Measurements from ENCODE around the gene MAEA. TPM values are rescaled to one million over a fixed set of nuclear protein-coding genes. Genes with fewer than 3 reads are reported as not detected.

Gene MAEA
- total RNA-seq, 2 experiments from 2014 or later, result 63.9 to 70.0 TPM

DNA sequence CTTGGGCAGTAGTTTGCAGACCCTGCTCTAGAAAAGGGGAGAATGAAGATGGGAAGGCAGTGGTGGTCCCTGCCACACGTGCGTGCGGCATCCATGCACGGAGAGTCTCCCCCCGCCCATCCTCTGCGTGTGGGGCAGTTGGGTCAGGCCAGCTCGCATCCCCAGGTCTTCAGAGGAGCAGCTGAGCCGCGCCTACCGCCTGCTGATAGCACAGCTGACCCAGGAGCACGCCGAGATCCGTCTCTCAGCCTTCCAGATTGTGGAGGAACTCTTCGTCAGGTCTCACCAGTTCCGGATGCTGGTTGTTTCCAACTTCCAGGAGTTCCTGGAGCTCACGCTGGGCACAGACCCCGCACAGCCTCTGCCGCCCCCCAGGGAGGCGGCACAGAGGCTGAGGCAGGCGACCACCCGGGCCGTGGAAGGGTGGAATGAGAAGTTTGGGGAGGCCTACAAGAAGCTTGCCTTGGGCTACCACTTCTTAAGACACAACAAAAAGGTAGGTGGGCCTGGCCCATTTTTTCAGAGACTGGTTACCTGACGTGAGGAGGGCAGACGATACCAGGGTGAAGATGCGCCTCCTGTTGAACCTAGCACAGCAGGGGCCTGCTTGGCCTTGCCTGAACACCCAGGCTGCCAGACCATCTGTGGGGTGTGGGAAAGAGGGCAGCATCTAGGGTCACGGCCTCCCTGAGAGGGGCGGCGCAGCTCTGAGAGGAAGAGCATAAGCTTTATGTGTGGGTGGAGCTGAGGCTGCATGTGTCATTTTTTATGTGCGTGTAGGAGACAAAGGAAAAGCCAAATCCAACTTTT lies 59.9 kb downstream of the MAEA start:
- DNase-seq (no peak), ATAC-seq (no peak)
- Mint-ChIP-seq H3K36me3 (no peaks in the 10 kb centered on the region), H3K4me1 (peaks cover 37% of the 10 kb centered on the region), H3K4me3 (no peak overlapping the region), H3K27me3 (no peaks in the 10 kb centered on the region), H3K27ac (peak overlapping the region; percentile 42), H3K9me3 (ENCODE audit: low read depth) (no peaks in the 10 kb centered on the region)
- CTCF ChIA-PET, result interaction anchor here (1.2 to 1.9 kb wide), 4 partner anchors 20 to 256 kb away, joined by 3 to 8 read pairs (median 4); no protein-coding TSS in a partner anchor

DNA sequence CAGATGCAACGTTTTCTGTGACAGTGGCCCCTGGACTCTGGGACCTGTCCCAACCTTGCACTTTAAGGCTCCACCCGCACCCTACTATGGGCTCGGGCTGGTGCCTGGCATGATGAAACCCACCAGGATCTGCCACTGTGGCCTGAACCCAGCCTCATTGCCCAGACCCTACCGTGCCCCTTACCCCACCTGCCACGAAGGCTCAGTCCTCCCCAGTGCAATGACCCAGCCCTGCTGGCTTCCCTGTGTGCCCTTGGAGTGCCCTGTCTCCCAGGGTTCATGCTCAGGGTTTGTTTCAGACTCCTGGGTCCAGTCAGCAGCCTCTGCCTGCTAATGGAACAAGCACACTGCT lies 60.5 kb downstream of the MAEA start:
- H3K36me3 Mint-ChIP-seq, result no peaks in the 10 kb centered on the region
- no peak for DNase-seq
- ATAC-seq, result no peak
- peaks cover 32% of the 10 kb centered on the region for H3K4me1 Mint-ChIP-seq
- H3K27me3 Mint-ChIP-seq, result no peaks in the 10 kb centered on the region
- CTCF ChIA-PET, result interaction anchor here (0.9 to 1.6 kb wide), 6 partner anchors 21 to 255 kb away, joined by 3 to 5 read pairs (median 3); no protein-coding TSS in a partner anchor
- H3K4me3 Mint-ChIP-seq, result no peak overlapping the region
- no peaks in the 10 kb centered on the region for H3K9me3 Mint-ChIP-seq (ENCODE audit: low read depth)
- peak overlapping the region; percentile 61 for H3K27ac Mint-ChIP-seq

DNA sequence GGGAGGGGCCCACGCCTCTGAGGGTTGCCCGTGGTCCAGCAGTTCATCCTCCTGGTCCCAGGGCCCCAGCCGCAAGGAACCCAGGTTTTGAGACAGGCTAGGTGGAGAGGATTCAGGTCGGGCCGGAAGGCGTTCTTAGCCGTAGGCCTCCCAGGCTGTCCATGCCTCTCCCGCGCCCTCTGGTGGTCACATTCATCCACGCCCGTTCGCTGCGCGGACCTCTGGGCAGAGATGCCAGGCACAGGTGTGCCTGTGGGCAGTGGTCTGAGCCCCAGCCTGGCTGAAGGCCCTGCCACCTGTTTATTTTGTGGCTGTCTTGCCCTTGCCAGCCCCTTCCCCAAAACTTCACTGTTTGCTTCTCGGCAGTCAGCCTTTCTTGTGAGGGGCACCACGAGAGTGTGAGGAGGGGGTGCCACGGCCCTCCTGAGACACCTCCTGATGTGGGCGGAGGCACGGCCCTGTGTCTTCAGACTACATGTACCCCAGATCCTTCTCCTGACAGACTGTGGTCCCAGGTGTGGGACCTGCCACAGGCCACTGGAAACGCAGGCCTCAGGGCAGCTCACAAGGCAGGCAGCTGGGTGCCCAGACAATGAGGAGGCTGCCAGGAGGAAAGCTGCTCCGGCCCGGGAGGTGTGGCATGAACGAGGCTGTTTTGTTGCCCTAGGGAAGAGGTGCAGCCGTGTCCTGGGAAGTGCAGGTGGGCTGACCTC lies 62.3 kb downstream of the MAEA start:
- Mint-ChIP-seq H3K27me3 (no peaks in the 10 kb centered on the region), H3K4me1 (peaks cover 27% of the 10 kb centered on the region), H3K9me3 (ENCODE audit: low read depth) (no peaks in the 10 kb centered on the region), H3K36me3 (no peaks in the 10 kb centered on the region), H3K27ac (peak overlapping the region; percentile 70), H3K4me3 (no peak overlapping the region)
- CTCF ChIA-PET, result interaction anchor here (1.0 to 3.6 kb wide), 4 partner anchors 40 to 221 kb away, joined by 3 to 13 read pairs (median 4); partner anchors contain the start of gene MAEA
- ATAC-seq, result peak; percentile 45
- peak; percentile 93 for DNase-seq

DNA sequence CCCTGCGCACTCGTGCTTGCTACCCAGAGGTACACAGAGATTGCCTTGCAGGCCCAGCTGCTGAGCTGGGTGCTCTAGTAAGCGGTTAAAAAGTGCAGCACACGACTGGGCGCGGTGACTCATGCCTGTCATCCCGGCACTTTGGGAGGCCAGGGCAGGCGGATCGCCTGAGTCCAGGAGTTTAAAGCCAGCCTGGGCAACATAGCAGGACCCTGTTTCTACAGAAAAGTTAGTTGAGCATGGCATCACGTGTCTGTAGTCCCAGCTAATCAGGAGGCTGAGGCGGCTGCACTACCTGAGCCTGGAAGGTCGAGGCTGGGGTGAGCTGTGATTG lies 62.8 kb downstream of the MAEA start:
- peaks cover 27% of the 10 kb centered on the region for H3K4me1 Mint-ChIP-seq
- no peaks in the 10 kb centered on the region for H3K27me3 Mint-ChIP-seq
- no peak for ATAC-seq
- H3K27ac Mint-ChIP-seq, result no peak overlapping the region
- DNase-seq, result no peak
- CTCF ChIA-PET, result interaction anchor here (1.0 to 3.6 kb wide), 4 partner anchors 40 to 221 kb away, joined by 3 to 13 read pairs (median 4); partner anchors contain the start of gene MAEA
- no peaks in the 10 kb centered on the region for H3K9me3 Mint-ChIP-seq (ENCODE audit: low read depth)
- no peaks in the 10 kb centered on the region for H3K36me3 Mint-ChIP-seq
- no peak overlapping the region for H3K4me3 Mint-ChIP-seq

DNA sequence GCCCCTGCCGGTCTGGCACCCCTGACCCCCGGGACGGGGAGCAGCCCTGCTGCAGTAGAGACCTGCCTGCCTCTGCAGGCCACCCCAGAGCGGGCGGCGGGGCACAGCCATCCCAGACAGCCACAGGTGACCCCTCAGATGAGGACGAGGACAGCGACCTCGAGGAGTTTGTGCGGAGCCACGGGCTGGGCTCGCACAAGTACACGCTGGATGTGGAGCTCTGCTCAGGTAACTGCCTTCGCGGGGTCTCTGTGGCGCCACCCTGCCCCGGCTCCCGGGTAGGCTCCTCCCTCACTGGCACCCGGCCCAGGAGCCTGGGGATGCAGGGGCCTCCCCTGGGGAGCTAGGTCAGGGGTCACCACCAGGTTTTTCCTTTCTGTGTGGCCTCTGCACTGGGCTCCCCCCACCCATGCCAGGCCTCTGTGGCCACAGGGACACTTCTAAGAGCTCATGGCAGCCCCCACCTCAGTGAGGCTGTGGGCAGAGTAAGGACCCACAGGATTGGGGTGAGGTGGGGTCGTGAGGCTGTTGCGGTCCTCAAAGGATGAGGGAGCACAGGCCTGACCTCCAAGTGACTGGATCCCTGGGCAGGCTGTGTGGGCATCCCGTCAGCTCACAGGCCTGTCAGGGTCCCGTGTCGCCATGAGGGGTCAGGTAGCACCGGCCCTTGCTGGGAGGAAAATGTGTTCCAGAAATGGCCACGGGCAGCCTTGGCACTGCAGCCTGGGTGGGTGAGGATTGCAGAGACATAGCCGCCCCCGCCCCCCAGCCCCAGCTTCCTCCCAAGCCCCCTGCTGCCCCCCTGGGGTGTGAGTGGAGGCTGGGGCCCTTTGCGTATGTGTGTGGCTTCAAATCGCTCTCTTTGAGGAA lies 63.7 kb downstream of the MAEA start:
- no peaks in the 10 kb centered on the region for H3K27me3 Mint-ChIP-seq

DNA sequence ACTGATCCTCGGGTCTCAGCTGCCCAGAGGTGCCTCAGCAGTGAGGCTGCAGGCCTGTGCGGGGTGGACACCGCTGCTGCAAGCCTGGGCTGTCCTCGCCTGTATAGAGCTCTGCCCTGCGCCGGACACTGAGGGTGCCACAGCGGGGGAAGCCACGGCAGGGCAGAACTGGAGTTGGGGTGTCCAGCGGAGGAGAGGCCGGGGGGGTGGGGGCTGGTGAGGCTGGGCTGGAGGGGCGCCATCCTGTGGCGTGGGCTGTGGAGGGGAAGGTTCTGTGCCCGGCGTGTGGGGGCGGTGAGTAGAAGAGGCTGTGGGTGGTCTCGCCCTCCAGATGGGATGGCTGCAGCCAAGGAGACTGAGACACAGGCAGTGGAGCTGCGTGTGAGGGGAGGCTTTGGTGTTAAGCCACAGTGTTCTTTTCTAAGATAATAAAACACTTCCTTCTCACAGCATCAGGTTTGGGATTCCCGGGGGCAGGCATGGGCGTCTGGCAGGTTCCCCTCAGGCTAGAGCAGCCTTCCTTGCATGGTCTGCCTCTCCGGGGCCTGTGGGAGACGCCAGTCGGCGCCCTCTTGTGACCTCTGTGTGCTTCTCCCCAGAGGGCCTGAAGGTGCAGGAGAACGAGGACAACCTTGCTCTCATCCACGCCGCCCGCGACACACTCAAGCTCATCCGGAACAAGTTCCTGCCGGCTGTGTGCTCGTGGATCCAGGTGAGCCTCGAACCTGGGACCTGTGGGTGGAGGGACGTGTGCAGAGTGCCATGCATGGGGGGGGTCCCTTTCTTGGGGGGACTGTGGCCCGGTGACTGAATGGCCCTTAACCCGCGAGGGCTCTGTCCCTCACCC lies 64.7 kb downstream of the MAEA start:
- CTCF ChIA-PET, result interaction anchor here (0.7 to 3.6 kb wide), 5 partner anchors 26 to 275 kb away, joined by 3 to 18 read pairs (median 5); no protein-coding TSS in a partner anchor
- no peaks in the 10 kb centered on the region for H3K9me3 Mint-ChIP-seq (ENCODE audit: low read depth)
- no peaks in the 10 kb centered on the region for H3K36me3 Mint-ChIP-seq

More for the DNA sequence above, 63.7 kb downstream of the MAEA start:
- H3K36me3 Mint-ChIP-seq, result no peaks in the 10 kb centered on the region
- H3K27ac Mint-ChIP-seq, result no peak overlapping the region
- ATAC-seq (no peak), DNase-seq (no peak)
- H3K4me1 Mint-ChIP-seq, result peaks cover 21% of the 10 kb centered on the region
- CTCF ChIA-PET, result interaction anchor here (1.1 to 3.6 kb wide), 4 partner anchors 11 to 222 kb away, joined by 3 to 13 read pairs (median 5); no protein-coding TSS in a partner anchor
- no peaks in the 10 kb centered on the region for H3K9me3 Mint-ChIP-seq (ENCODE audit: low read depth)
- H3K4me3 Mint-ChIP-seq, result no peak overlapping the region

DNA sequence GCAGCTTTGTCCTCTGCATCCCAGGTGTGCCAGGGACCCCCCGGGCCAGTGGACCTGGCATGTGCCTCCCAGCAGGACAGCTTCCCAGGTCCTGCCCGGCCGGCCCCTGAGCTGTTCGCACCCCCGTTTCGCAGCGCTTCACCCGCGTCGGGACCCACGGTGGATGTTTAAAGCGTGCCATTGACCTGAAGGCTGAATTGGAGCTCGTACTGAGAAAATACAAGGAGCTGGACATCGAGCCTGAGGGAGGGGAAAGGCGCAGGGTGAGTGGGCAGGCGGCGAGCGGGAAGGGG lies 65.2 kb downstream of the MAEA start:
- CTCF ChIA-PET, result interaction anchor here (0.7 to 3.6 kb wide), 6 partner anchors 26 to 275 kb away, joined by 3 to 18 read pairs (median 4); no protein-coding TSS in a partner anchor
- Mint-ChIP-seq H3K9me3 (ENCODE audit: low read depth) (no peaks in the 10 kb centered on the region), H3K36me3 (no peaks in the 10 kb centered on the region), H3K4me1 (peaks cover 10% of the 10 kb centered on the region), H3K27ac (no peak overlapping the region), H3K27me3 (no peaks in the 10 kb centered on the region), H3K4me3 (no peak overlapping the region)
- DNase-seq, result no peak
- ATAC-seq, result no peak

More for the DNA sequence above, 64.7 kb downstream of the MAEA start:
- Mint-ChIP-seq H3K27ac (no peak overlapping the region), H3K4me3 (no peak overlapping the region), H3K4me1 (peaks cover 13% of the 10 kb centered on the region), H3K27me3 (no peaks in the 10 kb centered on the region)
- no peak for ATAC-seq
- no peak for DNase-seq

DNA sequence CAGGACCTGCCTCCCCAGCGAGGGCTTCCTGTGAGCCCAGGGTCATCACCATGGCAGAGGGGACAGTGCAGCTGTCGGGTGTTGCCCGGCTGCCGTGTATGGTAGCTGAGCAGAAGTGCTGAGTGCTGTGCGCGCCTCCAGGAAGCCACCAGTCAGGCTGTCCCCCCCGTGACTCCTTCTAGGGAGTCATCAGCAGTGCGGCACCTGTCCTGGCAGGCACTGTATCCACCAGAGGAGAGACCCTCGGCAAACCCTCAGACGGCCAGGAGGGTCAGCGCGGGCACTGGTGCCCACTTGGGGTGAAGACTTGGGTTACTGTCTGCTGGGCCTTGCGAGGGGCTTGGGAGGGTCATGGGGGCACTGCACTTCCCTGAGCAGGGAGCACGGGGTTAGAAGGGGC lies 65.7 kb downstream of the MAEA start:
- DNase-seq (no peak), ATAC-seq (no peak)
- H3K27ac Mint-ChIP-seq, result no peak overlapping the region
- no peak overlapping the region for H3K4me3 Mint-ChIP-seq
- H3K36me3 Mint-ChIP-seq, result no peaks in the 10 kb centered on the region
- CTCF ChIA-PET, result interaction anchor here (0.7 to 3.6 kb wide), 9 partner anchors 8 to 274 kb away, joined by 3 to 18 read pairs (median 5); partner anchors contain the start of gene UVSSA
- peaks cover 9% of the 10 kb centered on the region for H3K4me1 Mint-ChIP-seq
- no peaks in the 10 kb centered on the region for H3K9me3 Mint-ChIP-seq (ENCODE audit: low read depth)
- H3K27me3 Mint-ChIP-seq, result no peaks in the 10 kb centered on the region

DNA sequence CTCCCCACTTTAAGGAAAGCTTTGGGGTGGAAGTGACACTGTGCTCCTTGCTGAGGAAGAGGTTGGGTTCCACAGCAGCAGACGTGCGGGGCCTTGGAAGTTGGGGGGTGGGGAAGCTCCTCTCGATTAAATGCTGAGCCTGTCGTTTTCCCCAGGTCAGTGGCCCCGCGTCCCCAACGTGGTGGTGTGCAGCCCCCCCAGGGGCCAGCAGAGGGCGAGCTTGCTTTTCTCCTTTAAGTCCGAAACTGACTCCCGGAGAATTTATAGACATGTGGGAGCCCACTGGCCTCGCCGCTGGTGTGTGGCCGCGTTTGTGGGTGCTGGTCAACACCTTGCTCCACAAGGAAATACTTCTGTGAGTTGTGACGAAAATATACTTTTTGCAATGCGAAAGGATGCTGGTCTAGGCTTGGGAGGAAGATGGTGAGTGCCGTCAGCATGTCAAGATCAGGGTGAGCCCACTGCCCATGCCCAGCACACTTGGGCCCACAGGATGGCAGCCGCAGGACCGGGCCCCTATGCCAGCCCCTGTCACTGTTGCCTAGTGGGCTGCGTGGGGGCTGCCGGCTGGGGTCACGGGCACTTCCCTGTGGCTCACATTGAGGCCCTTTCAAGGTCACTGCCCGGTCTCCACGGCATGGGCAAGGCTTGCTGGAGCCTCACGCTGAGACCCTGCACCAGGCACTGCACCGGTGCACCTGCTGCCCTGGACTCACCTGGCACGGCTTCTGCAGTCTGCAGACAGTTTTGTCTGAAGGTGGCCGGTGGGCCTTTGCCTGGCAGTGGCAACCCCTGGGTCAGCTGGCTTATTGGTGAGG lies 66.7 kb downstream of the MAEA start:
- Mint-ChIP-seq H3K36me3 (no peaks in the 10 kb centered on the region), H3K4me1 (peaks cover 7% of the 10 kb centered on the region), H3K9me3 (ENCODE audit: low read depth) (no peaks in the 10 kb centered on the region), H3K27ac (no peak overlapping the region), H3K27me3 (no peaks in the 10 kb centered on the region), H3K4me3 (no peak overlapping the region)
- DNase-seq (peak; percentile 58), ATAC-seq (no peak)
- CTCF ChIA-PET, result interaction anchor here (0.7 to 2.9 kb wide), 14 partner anchors 9 to 434 kb away, joined by 3 to 18 read pairs (median 5); partner anchors contain the start of genes MAEA and UVSSA

DNA sequence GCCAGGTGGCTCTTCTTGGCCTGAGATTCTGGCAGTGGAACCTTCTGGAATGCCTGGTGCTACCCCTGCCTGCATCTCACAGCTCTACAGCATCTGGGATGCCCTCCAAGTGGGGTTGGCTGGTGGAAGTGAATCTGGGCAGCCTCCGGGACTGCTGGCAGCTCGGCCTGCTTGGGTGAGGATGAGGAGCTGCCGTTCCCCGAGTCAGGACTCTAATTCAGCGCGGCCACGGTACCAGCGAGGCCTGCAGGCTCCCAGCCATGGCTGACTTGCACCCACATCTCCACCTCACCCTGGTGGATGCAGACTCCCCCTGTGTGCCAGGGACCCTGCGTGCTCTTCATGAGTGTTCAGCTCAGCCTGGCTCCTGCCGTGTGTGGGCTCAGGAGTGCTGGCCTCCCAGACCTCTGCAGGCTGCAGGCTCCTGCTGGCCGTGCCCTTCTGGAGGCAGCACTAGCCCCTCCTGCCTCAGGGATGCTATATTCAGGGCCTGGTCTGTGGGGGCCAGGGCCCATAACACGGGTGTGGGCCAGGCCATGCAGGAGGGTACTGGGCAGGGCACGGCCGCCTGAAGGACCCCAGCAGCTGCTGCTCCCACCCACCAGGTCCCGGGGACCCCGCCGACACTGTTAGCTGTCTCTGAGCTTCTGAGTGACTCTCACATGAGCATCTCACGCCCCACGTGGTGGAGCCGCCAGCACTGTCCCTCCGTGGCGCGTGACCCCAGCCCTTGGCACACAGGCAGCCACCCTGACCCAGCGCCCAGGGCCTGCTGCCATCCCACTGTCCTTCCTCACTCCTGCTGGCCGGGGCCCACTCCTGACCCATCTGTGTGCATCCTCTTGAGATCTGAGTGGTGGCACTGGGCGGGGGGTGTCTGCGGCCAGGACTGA lies 67.9 kb downstream of the MAEA start:
- DNase-seq, result no peak
- Mint-ChIP-seq H3K4me1 (no peaks in the 10 kb centered on the region), H3K4me3 (no peak overlapping the region), H3K9me3 (ENCODE audit: low read depth) (no peaks in the 10 kb centered on the region), H3K27ac (no peak overlapping the region), H3K27me3 (no peaks in the 10 kb centered on the region), H3K36me3 (no peaks in the 10 kb centered on the region)
- CTCF ChIA-PET, result interaction anchor here (0.8 to 2.9 kb wide), 3 partner anchors 10 to 272 kb away, joined by 3 to 18 read pairs (median 17); partner anchors contain the start of gene UVSSA
- no peak for ATAC-seq

All from activated CD8-positive, alpha-beta memory T cell treated with anti-CD3 and anti-CD28 coated beads, Interleukin-2, amount 10 ng/mL, durations not matched to agents 7 days and 5 days (primary cell).